Neural cell (in vitro differentiated cells): Measurements from ENCODE around the gene NCR3LG1. TPM values are rescaled to one million over a fixed set of nuclear protein-coding genes. Genes with fewer than 3 reads are reported as not detected.

ENCODE experiments used
- H2AFZ ChIP-seq: fragments of 200-600, 300-800 bp; sonication (generic), shearing (Covaris generic); 2 replicates; pipeline ENCODE4 v1.6.0; 2014; ENCODE audit warnings: low read depth, mild to moderate bottlenecking, antibody characterized with exemption, low read length, moderate library complexity
- H3F3A ChIP-seq: fragments of 200-600 bp; shearing (Covaris generic); 2 replicates; pipeline ENCODE4 v1.6.1; 2016; ENCODE audit warnings: mild to moderate bottlenecking, moderate library complexity, mixed read lengths, antibody characterized with exemption, low read length; ENCODE audit not compliant: insufficient read depth, poor library complexity, severe bottlenecking
- H3K27ac ChIP-seq: fragments of 200-600, 300-800 bp; sonication (generic), shearing (Covaris generic); 2 replicates; pipeline ENCODE4 v1.5.1; 2014; ENCODE audit warnings: mild to moderate bottlenecking, low read length, moderate library complexity
- H3K27me3 ChIP-seq: fragments of 300-800, 200-600 bp; sonication (generic), shearing (Covaris generic); 2 replicates; pipeline ENCODE4 v1.6.0; 2014; ENCODE audit warnings: mild to moderate bottlenecking, low read depth, low read length, moderate library complexity; ENCODE audit not compliant: insufficient read depth
- H3K36me3 ChIP-seq: fragments of 300-800, 200-600 bp; sonication (generic), shearing (Covaris generic); 2 replicates; pipeline ENCODE4 v1.5.1; 2014; ENCODE audit warnings: mild to moderate bottlenecking, antibody characterized with exemption, low read length, moderate library complexity; ENCODE audit not compliant: insufficient read depth
- H3K4me2 ChIP-seq: fragments of 300-800, 200-600 bp; sonication (generic), shearing (Covaris generic); 2 replicates; pipeline ENCODE4 v1.6.0; 2014; ENCODE audit warnings: mild to moderate bottlenecking, low read length
- H3K4me3 ChIP-seq: fragments of 300-800, 200-600 bp; sonication (generic), shearing (Covaris generic); 2 replicates; pipeline ENCODE4 v1.5.1; 2014; ENCODE audit warnings: mild to moderate bottlenecking, low read length, moderate library complexity
- H3K79me2 ChIP-seq: fragments of 200-600 bp; shearing (Covaris generic); replicated peaks from 2 replicates; pipeline ENCODE4 v1.6.0; 2014; ENCODE audit warnings: mild to moderate bottlenecking, low read length, moderate library complexity; ENCODE audit not compliant: insufficient read depth
- H3K9ac ChIP-seq: fragments of 300-800, 200-600 bp; sonication (generic), shearing (Covaris generic); 2 replicates; pipeline ENCODE4 v1.6.1; 2016; ENCODE audit warnings: mild to moderate bottlenecking, low read length, mixed read lengths
- H3K9me2 ChIP-seq: fragments of 200-600 bp; shearing (Covaris generic); 2 replicates; pipeline ENCODE4 v1.6.1; 2016; ENCODE audit warnings: mild to moderate bottlenecking, low read length, mixed read lengths; ENCODE audit not compliant: insufficient read depth
- H3K9me3 ChIP-seq: fragments of 200-600, 300-800 bp; sonication (generic), shearing (Covaris generic); 2 replicates; pipeline ENCODE4 v1.6.1; 2016; ENCODE audit warnings: mild to moderate bottlenecking, mixed run types, low read length, moderate library complexity, mixed read lengths
- H4K20me1 ChIP-seq: fragments of 200-600 bp; shearing (Covaris generic); 2 replicates; pipeline ENCODE4 v1.6.1; 2016; ENCODE audit warnings: mild to moderate bottlenecking, mixed run types; ENCODE audit not compliant: insufficient read depth
- CTCF ChIP-seq: fragments of 450-650 bp; IDR thresholded peaks from 2 replicates; pipeline ENCODE4 v1.5.1; 2014; ENCODE audit warnings: antibody characterized with exemption, mild to moderate bottlenecking, moderate library complexity; ENCODE audit not compliant: poor library complexity, severe bottlenecking
- EP300 ChIP-seq: fragments of 450-650 bp; conservative IDR thresholded peaks from 2 replicates; pipeline ENCODE4 v1.6.1; 2014; ENCODE audit warnings: antibody characterized with exemption, mild to moderate bottlenecking, moderate library complexity; ENCODE audit not compliant: poor library complexity, severe bottlenecking
- EZH2 ChIP-seq: fragments of 200-600, 300-800 bp; shearing (Covaris generic), sonication (generic); IDR thresholded peaks from 2 replicates; pipeline ENCODE4 v1.6.1; 2014; ENCODE audit warnings: antibody characterized with exemption, low read length, borderline replicate concordance, mild to moderate bottlenecking; ENCODE audit not compliant: insufficient read depth, poor library complexity, severe bottlenecking
- MXI1 ChIP-seq: fragments of 450-650 bp; conservative IDR thresholded peaks from 2 replicates; pipeline ENCODE4 v1.6.1; 2014; ENCODE audit warnings: antibody characterized with exemption, mild to moderate bottlenecking; ENCODE audit not compliant: poor library complexity, severe bottlenecking
- POLR2AphosphoS5 ChIP-seq: IDR thresholded peaks from 2 replicates; pipeline ENCODE4 v1.6.1; 2012
- RAD21 ChIP-seq: fragments of 450-650 bp; conservative IDR thresholded peaks from 2 replicates; pipeline ENCODE4 v1.6.1; 2014; ENCODE audit warnings: antibody characterized with exemption, mild to moderate bottlenecking, moderate library complexity
- REST ChIP-seq: IDR thresholded peaks from 2 replicates; pipeline ENCODE4 v1.6.1; 2012; ENCODE audit warnings: borderline replicate concordance
- SMC3 ChIP-seq: fragments of 450-650 bp; conservative IDR thresholded peaks from 2 replicates; pipeline ENCODE4 v1.6.1; 2014; ENCODE audit warnings: antibody characterized with exemption, mild to moderate bottlenecking, moderate library complexity; ENCODE audit not compliant: poor library complexity
- TAF1 ChIP-seq: IDR thresholded peaks from 2 replicates; pipeline ENCODE4 v1.6.1; 2012; ENCODE audit warnings: low read depth
- polyA plus RNA-seq: library from polyadenylated mRNA; depleted of rRNA; stranded (reverse); fragments of >200 nt; gene quantifications from 2 replicates; pipeline ENCODE4 v1.2.3, GENCODE V29; 2014

NCR3LG1 gene
- polyA plus RNA-seq, 1 donor from 2014 or later, result 3.1 TPM

GRCh38 chr11:17412488-17413180 lies 61.0 kb downstream of the NCR3LG1 start:
- Histone ChIP-seq H3K9ac (no peak overlapping the region), H2AFZ (no peak overlapping the region), H3F3A (no peaks in the 10 kb centered on the region), H3K9me3 (no peaks in the 10 kb centered on the region), H3K4me3 (no peak overlapping the region), H3K79me2 (no peaks in the 10 kb centered on the region), H4K20me1 (no peaks in the 10 kb centered on the region), H3K27me3 (no peaks in the 10 kb centered on the region), H3K4me2 (no peak overlapping the region), H3K27ac (no peak overlapping the region), H3K9me2 (no peaks in the 10 kb centered on the region), H3K36me3 (no peaks in the 10 kb centered on the region)
- TF ChIP-seq POLR2AphosphoS5 (no peak), RAD21 (no peak), CTCF (no peak), SMC3 (no peak), TAF1 (no peak), EP300 (no peak), REST (no peak), MXI1 (no peak), EZH2 (no peak)

- Histone ChIP-seq H2AFZ (no peak overlapping the region), H3K27ac (no peak overlapping the region), H3K4me3 (no peak overlapping the region), H3K9me3 (no peaks in the 10 kb centered on the region), H3K9me2 (no peaks in the 10 kb centered on the region), H3K9ac (no peak overlapping the region), H3K36me3 (no peaks in the 10 kb centered on the region), H3F3A (no peaks in the 10 kb centered on the region), H3K79me2 (no peaks in the 10 kb centered on the region), H3K4me2 (no peak overlapping the region), H3K27me3 (no peaks in the 10 kb centered on the region), H4K20me1 (no peaks in the 10 kb centered on the region)
- no peak for TF ChIP-seq TAF1
- TF ChIP-seq RAD21, result no peak
- TF ChIP-seq POLR2AphosphoS5, result no peak
- no peak for TF ChIP-seq SMC3
- TF ChIP-seq MXI1, result no peak
- TF ChIP-seq EP300, result no peak
- TF ChIP-seq EZH2, result no peak
- TF ChIP-seq CTCF, result no peak
- TF ChIP-seq REST, result no peak
Measured at GRCh38 chr11:17413414-17414316, 62.1 kb downstream of the NCR3LG1 start.
